HG03439 (cell line): ENCODE results near the gene ZNF416.

Experiments used
- ATAC-seq: cut with Tn5 transposase; IDR thresholded peaks from one replicate; pipeline ENCODE4 v1.9.1; 2021; ENCODE audit warnings: mild to moderate bottlenecking, moderate library complexity; ENCODE audit not compliant: unreplicated experiment

The ZNF416 gene

DNA sequence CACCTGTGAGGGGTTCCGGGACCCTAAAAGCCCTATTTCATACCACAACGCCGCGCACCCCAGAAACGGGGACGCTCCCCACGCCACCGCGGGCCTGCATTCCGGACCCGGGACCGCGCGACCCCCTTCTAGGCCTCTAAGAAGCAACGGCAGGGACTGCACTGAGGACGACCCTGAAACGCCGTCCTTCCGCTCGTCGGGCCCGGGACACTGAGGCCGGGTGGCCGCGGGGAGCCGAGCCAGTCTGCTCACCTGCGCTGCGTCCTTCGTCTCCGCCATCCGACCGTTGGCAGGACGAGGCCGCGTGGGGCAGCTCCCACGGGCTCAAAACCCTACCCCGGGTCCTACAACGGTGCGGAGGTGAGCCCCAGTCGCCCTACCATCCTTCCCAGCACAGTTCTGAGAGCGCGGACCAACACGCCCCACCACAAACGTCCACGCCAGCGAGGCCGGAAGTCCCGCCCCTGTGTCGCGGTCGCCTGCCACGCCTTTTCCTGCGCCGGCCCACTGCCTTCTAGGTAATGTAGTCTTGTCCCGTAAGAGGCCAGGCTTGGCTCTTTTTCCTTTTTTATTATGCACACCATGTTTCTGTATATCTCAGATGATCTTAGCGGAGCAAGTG lies 19.2 kb downstream of the ZNF416 start, which contains the start of gene ZNF550:
ZNF550 (minus strand) TSS at position 460 of the 622 bp plus-strand sequence; CDS start at position 279, 181 bp downstream.
- peak; percentile 96 for ATAC-seq

DNA sequence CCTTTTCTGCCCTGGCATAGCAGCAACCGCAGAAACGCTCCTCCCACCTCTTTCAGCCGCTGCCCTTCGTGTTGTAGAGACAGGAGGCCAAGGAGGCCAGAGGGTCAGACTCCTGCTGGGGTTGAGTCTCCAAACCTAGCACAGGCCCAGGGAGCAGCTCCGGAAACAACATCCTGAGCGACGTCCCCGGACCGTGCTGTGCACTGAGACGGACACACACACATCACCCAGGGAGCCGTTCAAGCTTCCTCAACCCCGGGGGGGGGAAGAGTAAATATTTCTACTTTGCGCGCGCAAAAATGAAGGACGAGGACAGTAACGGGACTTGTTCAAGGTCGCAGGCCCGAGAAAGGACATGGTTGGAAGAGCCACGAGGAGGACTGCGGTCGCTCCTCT lies 19.7 kb downstream of the ZNF416 start:
- ATAC-seq, result no peak

DNA sequence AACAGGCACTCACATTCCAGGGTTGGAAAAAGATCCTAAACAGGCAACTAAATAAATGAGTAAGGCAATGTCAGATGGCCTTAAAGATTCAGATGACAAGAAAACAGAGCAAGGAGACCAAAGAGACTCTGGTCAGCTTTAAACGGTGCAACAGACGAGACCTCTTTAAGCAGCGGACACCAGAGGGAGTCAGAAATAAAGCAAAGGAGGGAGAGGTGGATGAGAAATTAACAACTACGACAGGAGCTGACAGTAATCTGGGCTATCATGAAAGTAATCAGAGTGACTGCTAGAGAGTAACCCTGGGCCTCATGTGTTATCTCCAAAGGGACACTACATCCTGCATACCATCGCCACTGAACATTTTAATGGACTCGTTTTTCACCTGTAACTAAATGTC lies 20.2 kb downstream of the ZNF416 start:
- ATAC-seq, result no peak

DNA sequence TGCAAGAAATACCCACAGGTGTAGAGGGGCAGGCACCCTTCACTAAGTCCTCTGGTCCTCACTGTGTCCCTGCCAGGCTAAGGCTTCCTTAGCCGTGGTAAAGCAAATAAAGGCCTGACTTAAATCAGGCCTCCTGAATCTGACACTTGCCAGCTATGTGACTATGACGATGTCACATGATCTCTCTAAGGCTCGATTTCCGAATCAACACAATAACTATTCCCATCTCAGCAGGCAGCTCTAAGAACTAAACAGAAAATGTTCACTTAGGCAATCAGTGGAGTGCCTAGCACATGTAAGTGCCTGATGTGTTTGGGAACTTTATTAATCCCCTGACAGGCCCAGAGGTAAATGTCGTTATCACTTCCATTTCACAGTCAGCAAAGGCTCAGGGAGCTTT lies 21.1 kb downstream of the ZNF416 start:
- no peak for ATAC-seq

DNA sequence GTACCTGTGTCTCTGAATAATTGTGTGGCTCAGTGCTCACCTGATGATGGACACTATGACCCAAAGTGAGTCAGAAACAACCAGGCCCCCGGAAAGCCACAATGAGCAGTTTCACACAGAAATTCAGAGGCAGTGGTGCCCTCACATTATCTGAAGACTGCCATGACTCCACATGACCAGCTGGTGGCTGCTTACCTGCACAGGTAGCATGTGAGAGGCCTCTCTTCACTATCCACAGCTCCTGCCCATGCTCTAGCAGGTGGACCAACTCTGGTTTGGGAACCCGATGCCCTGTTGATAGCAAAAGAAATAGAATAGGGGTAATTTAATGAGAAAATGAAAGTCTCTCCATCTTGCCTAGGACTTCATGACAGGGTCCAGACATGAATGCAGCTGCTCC lies 26.3 kb downstream of the ZNF416 start:
- no peak for ATAC-seq

DNA sequence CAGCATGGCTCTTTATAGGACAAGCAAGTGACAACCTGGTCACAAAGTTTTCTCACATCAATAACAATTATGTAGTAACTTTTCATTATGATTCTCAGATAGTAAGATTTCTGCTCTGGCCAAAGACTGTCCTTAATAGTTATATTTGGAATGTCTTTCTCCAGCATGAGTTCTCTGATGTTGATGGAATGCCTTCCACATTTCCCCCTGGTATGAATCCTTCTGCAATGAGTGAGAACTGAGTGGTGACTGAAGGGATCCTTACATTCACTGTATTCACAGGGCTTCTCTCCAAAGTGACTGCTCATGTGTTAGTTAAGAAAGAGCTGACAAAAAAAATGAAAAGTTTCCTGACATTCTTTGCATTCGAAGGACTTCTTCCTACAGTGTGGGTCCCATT lies 32.2 kb downstream of the ZNF416 start:
- no peak for ATAC-seq

DNA sequence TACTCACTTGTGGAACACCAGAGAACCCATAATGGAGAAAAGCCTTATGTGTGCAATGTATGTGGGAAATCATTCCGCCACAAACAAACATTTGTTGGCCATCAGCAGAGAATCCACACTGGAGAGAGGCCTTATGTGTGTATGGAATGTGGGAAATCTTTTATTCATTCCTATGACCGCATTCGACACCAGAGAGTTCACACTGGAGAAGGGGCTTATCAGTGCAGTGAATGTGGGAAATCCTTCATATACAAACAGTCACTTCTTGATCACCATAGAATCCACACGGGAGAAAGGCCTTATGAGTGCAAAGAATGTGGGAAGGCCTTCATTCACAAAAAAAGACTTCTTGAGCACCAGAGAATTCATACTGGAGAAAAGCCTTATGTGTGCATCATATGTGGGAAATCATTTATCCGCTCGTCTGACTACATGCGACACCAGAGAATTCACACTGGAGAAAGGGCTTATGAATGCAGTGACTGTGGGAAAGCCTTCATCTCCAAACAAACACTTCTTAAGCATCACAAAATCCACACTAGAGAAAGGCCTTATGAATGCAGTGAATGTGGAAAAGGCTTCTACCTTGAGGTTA lies 40.7 kb downstream of the ZNF416 start:
- ATAC-seq, result no peak

DNA sequence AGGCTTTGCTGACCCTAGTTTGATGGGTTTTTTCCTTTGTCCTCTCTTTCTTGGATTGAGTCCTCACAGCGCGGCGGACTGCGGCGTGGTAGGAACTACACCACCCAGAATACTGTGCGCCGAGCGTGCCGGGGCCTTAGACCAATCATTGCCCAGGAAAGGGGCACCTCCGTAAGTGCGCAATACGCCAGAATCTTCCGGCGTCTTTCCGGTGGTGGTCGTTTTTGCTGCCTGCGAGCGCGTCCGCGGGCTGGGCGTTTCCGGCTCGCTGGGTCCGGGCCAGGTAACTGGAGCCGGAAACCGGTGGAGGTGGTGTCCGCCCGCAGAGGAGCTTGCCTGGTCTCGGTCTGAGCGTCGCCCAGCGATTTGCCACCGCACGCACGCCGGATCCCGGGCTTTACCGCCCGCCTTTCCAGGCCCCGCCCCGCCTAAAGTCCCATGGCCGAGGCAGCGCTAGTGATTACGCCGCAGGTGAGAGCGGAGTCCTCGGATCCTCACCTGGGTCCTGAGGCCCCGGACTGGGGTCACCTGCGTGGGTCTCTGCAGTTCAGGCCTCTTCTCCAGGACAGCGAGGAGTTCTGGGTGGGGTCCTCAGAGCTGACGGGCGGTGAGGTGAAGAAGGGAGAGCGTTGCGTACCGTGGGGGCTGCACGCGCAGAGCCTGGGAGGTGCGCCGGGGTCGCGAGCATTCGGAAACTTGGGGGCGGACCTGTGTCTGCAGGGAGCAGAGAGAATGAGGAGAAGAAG lies 51.4 kb downstream of the ZNF416 start, which contains the start of gene ZNF549:
ZNF549 (plus strand) TSS at position 221 of the 746 bp plus-strand sequence; CDS start at position 439, 218 bp downstream.
- ATAC-seq, result peak; percentile 98
